Activated CD8-positive, alpha-beta T cell treated with anti-CD3 and anti-CD28 coated beads for 36 hours (primary cell): Measurements from ENCODE around the gene GRAPL. TPM values are rescaled to one million over a fixed set of nuclear protein-coding genes. Genes with fewer than 3 reads are reported as not detected.
"Not testable (repeated sequence)": the region's sequence is repeated elsewhere in the genome, so short reads cannot be mapped to it uniquely, and the experiment has no call there.

Experiments used
- ATAC-seq: fragments of 200-7000 bp; cut with Tn5 transposase; one replicate; pipeline ENCODE4 v1.10.0; 2021; ENCODE audit warnings: mild to moderate bottlenecking, moderate library complexity
- CTCF ChIA-PET: fragments of 350-600 bp; sonication (Branson Sonifier 250); formaldehyde crosslinking; loops from one replicate; lab custom pipeline; 2021; ENCODE audit warnings: antibody characterized with exemption; lab: Charles Lee
- POLR2A ChIA-PET: fragments of 350-600 bp; sonication (Branson Sonifier 250); formaldehyde crosslinking; loops from one replicate; lab custom pipeline; 2021; ENCODE audit warnings: antibody characterized with exemption; lab: Charles Lee
- DNase-seq: peaks from one replicate; pipeline ENCODE4 v3.0.0-alpha.2; 2020
- H3K27ac Mint-ChIP-seq: one replicate; pipeline ENCODE4 v1.8.0; 2021; ENCODE audit warnings: mild to moderate bottlenecking, mixed read lengths
- H3K27me3 Mint-ChIP-seq: one replicate; pipeline ENCODE4 v1.8.0; 2021; ENCODE audit warnings: mixed read lengths
- H3K36me3 Mint-ChIP-seq: one replicate; pipeline ENCODE4 v1.8.0; 2021; ENCODE audit warnings: low read depth, mixed read lengths
- H3K4me1 Mint-ChIP-seq: one replicate; pipeline ENCODE4 v1.8.0; 2021; ENCODE audit warnings: low read depth, mixed read lengths
- H3K4me3 Mint-ChIP-seq: one replicate; pipeline ENCODE4 v1.8.0; 2021; ENCODE audit warnings: mild to moderate bottlenecking, moderate library complexity, mixed read lengths
- H3K9me3 Mint-ChIP-seq: one replicate; pipeline ENCODE4 v1.8.0; 2021; ENCODE audit warnings: mixed read lengths
- intact Hi-C: fragments of 100-400 bp; cut with micrococcal nuclease; formaldehyde crosslinking; loops from one replicate; pipeline ENCODE4 v1.10.0; 2022
- total RNA-seq, 2 experiments: library from RNA; stranded (reverse); gene quantifications; one replicate each; pipeline ENCODE4 v1.2.3, GENCODE V29; 2021

The GRAPL gene
- total RNA-seq, 2 experiments from 2014 or later: 5.1 to 6.5 TPM

GRCh38 chr17:19112459-19112826, 14.9 kb upstream of the GRAPL start:
- H3K36me3 Mint-ChIP-seq, ATAC-seq, intact Hi-C loops, H3K4me1 Mint-ChIP-seq, CTCF ChIA-PET, POLR2A ChIA-PET, H3K4me3 Mint-ChIP-seq, H3K9me3 Mint-ChIP-seq, DNase-seq, H3K27me3 Mint-ChIP-seq, H3K27ac Mint-ChIP-seq: not testable (repeated sequence)

- H3K36me3 Mint-ChIP-seq, CTCF ChIA-PET, H3K27ac Mint-ChIP-seq, H3K9me3 Mint-ChIP-seq, H3K4me3 Mint-ChIP-seq, intact Hi-C loops, POLR2A ChIA-PET, H3K4me1 Mint-ChIP-seq, DNase-seq, H3K27me3 Mint-ChIP-seq: not testable (repeated sequence)
- ATAC-seq: peak; percentile 94
These were observed 8.7 kb upstream of the GRAPL start for GRCh38 chr17:19118695-19119094.

GRCh38 chr17:19125289-19125688, 2.1 kb upstream of the GRAPL start:
- intact Hi-C loops, H3K4me1 Mint-ChIP-seq, H3K9me3 Mint-ChIP-seq, H3K27ac Mint-ChIP-seq, POLR2A ChIA-PET, H3K27me3 Mint-ChIP-seq, CTCF ChIA-PET, H3K4me3 Mint-ChIP-seq, H3K36me3 Mint-ChIP-seq: not testable (repeated sequence)
- ATAC-seq: peak; percentile 14
- DNase-seq: peak; percentile 5

- ATAC-seq: peak; percentile 21
- intact Hi-C loops, CTCF ChIA-PET, H3K36me3 Mint-ChIP-seq, H3K4me1 Mint-ChIP-seq, POLR2A ChIA-PET, H3K27ac Mint-ChIP-seq, H3K27me3 Mint-ChIP-seq, DNase-seq, H3K4me3 Mint-ChIP-seq, H3K9me3 Mint-ChIP-seq: not testable (repeated sequence)
These were observed 2.1 kb downstream of the GRAPL start for GRCh38 chr17:19129500-19129899.

GRCh38 chr17:19131108-19131507, 3.7 kb downstream of the GRAPL start:
- H3K4me3 Mint-ChIP-seq, CTCF ChIA-PET, POLR2A ChIA-PET, H3K9me3 Mint-ChIP-seq, H3K27ac Mint-ChIP-seq, DNase-seq, H3K4me1 Mint-ChIP-seq, intact Hi-C loops, ATAC-seq, H3K36me3 Mint-ChIP-seq, H3K27me3 Mint-ChIP-seq: not testable (repeated sequence)

- H3K4me1 Mint-ChIP-seq, H3K36me3 Mint-ChIP-seq, intact Hi-C loops, H3K27ac Mint-ChIP-seq, DNase-seq, POLR2A ChIA-PET, ATAC-seq, H3K9me3 Mint-ChIP-seq, H3K27me3 Mint-ChIP-seq, H3K4me3 Mint-ChIP-seq, CTCF ChIA-PET: not testable (repeated sequence)
These were observed 4.4 kb downstream of the GRAPL start for GRCh38 chr17:19131772-19132171.

- H3K9me3 Mint-ChIP-seq, H3K4me3 Mint-ChIP-seq, POLR2A ChIA-PET, CTCF ChIA-PET, intact Hi-C loops, H3K27me3 Mint-ChIP-seq, DNase-seq, H3K36me3 Mint-ChIP-seq, H3K4me1 Mint-ChIP-seq, H3K27ac Mint-ChIP-seq: not testable (repeated sequence)
- ATAC-seq: peak; percentile 21
These were observed 6.4 kb downstream of the GRAPL start for GRCh38 chr17:19133793-19134192.

- H3K4me1 Mint-ChIP-seq, H3K4me3 Mint-ChIP-seq, H3K27ac Mint-ChIP-seq, H3K9me3 Mint-ChIP-seq, POLR2A ChIA-PET, DNase-seq, CTCF ChIA-PET, H3K36me3 Mint-ChIP-seq, intact Hi-C loops, H3K27me3 Mint-ChIP-seq: not testable (repeated sequence)
- peak; percentile 43 for ATAC-seq
These were observed 8.0 kb downstream of the GRAPL start for GRCh38 chr17:19135391-19135790.

- DNase-seq, H3K27me3 Mint-ChIP-seq, H3K4me3 Mint-ChIP-seq, H3K27ac Mint-ChIP-seq, POLR2A ChIA-PET, intact Hi-C loops, H3K9me3 Mint-ChIP-seq, H3K36me3 Mint-ChIP-seq, H3K4me1 Mint-ChIP-seq, CTCF ChIA-PET: not testable (repeated sequence)
- ATAC-seq: peak; percentile 55
These were observed 8.7 kb downstream of the GRAPL start for GRCh38 chr17:19136138-19136537.

GRCh38 chr17:19136605-19137004, 9.2 kb downstream of the GRAPL start:
- H3K36me3 Mint-ChIP-seq, H3K27ac Mint-ChIP-seq, H3K27me3 Mint-ChIP-seq, CTCF ChIA-PET, H3K4me3 Mint-ChIP-seq, H3K9me3 Mint-ChIP-seq, H3K4me1 Mint-ChIP-seq, intact Hi-C loops, ATAC-seq, DNase-seq, POLR2A ChIA-PET: not testable (repeated sequence)

- H3K4me1 Mint-ChIP-seq, ATAC-seq, H3K9me3 Mint-ChIP-seq, H3K4me3 Mint-ChIP-seq, DNase-seq, H3K27ac Mint-ChIP-seq, H3K27me3 Mint-ChIP-seq, intact Hi-C loops, CTCF ChIA-PET, H3K36me3 Mint-ChIP-seq, POLR2A ChIA-PET: not testable (repeated sequence)
These were observed 10.6 kb downstream of the GRAPL start for GRCh38 chr17:19137959-19138358.

- H3K4me3 Mint-ChIP-seq, DNase-seq, intact Hi-C loops, H3K36me3 Mint-ChIP-seq, H3K9me3 Mint-ChIP-seq, H3K27me3 Mint-ChIP-seq, H3K27ac Mint-ChIP-seq, POLR2A ChIA-PET, H3K4me1 Mint-ChIP-seq, CTCF ChIA-PET: not testable (repeated sequence)
- ATAC-seq: peak; percentile 97
These were observed 14.2 kb downstream of the GRAPL start for GRCh38 chr17:19141366-19142155.
